GM10248 (cell line): Measurements from ENCODE around the gene TMOD1.

Source experiments
- CTCF ChIA-PET: fragments of 300-600 bp; sonication (Branson Sonifier 250); formaldehyde crosslinking; extraction: SDS; loops from one replicate; lab custom pipeline; 2021; ENCODE audit warnings: antibody characterized with exemption; lab: Yijun Ruan, JAX
- POLR2A ChIA-PET: fragments of 350-650 bp; sonication (Branson Sonifier 250); formaldehyde crosslinking; extraction: SDS; loops from one replicate; lab custom pipeline; 2020; ENCODE audit warnings: antibody characterized with exemption; lab: Yijun Ruan, JAX
- DNase-seq: peaks from one replicate; pipeline ENCODE4 v3.0.0; 2012; ENCODE audit errors: extremely low spot score
- TF ChIP-seq, protein P1 (sequence below): IDR thresholded peaks from 2 replicates; pipeline ENCODE4 v1.5.1; 2012; ENCODE audit warnings: mild to moderate bottlenecking, low read depth; ENCODE audit errors: extremely low read depth, missing control alignments, control extremely low read depth

The TMOD1 gene

DNA sequence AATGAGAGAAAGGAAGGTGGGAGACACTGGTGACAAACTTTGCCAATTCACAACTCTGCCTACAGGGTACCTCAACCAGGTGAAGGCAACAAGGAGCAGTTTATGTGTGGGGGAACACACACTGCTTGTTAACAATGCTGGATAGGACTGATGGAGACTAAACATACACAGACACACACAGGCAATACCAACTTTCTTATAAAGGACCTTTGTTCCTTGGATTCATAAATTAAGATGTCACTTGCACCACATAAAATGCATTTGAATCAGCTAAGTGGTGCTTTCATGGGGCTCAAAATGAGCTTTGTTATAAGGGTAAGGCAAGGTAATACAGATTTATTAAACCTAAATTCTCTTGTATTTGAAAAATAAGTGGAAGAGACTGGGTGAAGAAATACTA, 127.7 kb downstream of the TMOD1 start:
- ChIA-PET POLR2A (interaction anchor here (0.7 kb wide), 1 partner anchor 178 kb away, joined by 3 read pairs; no protein-coding TSS in a partner anchor), CTCF (interaction anchor here (0.7 to 7.6 kb wide), 8 partner anchors 12 to 294 kb away, joined by 3 to 88 read pairs (median 5); no protein-coding TSS in a partner anchor)
- TF ChIP-seq, protein P1, sequence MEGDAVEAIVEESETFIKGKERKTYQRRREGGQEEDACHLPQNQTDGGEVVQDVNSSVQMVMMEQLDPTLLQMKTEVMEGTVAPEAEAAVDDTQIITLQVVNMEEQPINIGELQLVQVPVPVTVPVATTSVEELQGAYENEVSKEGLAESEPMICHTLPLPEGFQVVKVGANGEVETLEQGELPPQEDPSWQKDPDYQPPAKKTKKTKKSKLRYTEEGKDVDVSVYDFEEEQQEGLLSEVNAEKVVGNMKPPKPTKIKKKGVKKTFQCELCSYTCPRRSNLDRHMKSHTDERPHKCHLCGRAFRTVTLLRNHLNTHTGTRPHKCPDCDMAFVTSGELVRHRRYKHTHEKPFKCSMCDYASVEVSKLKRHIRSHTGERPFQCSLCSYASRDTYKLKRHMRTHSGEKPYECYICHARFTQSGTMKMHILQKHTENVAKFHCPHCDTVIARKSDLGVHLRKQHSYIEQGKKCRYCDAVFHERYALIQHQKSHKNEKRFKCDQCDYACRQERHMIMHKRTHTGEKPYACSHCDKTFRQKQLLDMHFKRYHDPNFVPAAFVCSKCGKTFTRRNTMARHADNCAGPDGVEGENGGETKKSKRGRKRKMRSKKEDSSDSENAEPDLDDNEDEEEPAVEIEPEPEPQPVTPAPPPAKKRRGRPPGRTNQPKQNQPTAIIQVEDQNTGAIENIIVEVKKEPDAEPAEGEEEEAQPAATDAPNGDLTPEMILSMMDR, result no peak
- DNase-seq, result no peak

DNA sequence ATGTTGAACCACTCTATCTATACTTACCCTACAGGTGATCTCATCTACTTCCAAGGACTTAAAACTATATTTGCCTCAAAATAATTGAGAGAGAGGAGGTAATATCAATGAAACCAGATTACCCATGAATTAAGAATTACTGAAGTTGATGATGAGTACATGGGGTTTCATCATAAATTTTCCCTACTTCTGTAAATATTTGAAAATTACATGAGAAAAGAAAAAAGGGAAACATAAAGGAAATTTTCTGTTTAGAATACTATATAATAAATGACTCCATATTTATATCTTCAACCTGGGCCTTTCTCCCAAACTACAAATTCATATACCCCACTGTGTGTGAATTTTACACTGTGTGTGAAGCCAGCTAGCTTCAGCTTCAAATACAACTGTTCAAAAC, 129.1 kb downstream of the TMOD1 start:
- TF ChIP-seq, protein P1, result no peak
- DNase-seq, result no peak
- ChIA-PET POLR2A (no interaction called here), CTCF (interaction anchor here (1.1 to 7.6 kb wide), 6 partner anchors 14 to 244 kb away, joined by 3 to 88 read pairs (median 10); no protein-coding TSS in a partner anchor)

DNA sequence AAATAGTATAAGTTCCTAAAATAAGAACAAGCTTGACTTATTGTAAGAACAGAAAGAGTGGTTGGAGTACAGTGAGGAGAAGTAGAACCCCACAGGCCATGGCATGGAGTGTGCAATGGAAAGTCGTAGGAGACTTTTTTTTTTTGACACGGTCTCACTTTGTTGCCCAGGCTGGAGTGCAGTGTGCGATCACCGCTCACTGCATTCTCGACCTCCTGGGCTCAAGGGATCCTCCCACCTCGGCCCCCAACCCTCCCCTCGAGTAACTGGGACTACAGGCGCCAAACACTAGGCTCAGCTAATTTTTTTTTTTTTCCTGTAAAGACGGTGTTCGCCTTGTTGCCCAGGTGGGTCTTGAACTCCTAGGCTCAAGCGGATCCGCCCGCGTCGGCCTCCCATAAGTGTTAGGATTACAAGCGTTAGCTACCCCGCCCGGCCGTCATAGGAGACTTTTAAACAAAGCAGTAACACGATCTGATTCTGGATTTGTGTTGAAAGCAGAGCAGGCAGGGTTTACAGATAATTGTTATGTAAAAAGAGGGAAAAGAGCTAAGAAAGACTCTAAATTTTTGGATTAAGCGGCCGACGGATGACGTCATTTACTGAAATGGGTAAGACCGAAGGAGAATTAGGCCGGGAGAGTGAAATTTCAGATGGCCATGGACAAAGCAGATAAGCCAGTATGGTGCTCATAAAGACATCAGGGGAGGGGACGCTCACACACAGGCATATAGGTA, 130.9 kb downstream of the TMOD1 start:
- TF ChIP-seq, protein P1, result no peak
- no peak for DNase-seq
- CTCF ChIA-PET, result interaction anchor here (1.0 to 7.6 kb wide), 10 partner anchors 10 to 221 kb away, joined by 3 to 88 read pairs (median 6); partner anchors contain the start of genes TDRD7 and TMOD1
- POLR2A ChIA-PET, result interaction anchor here (0.6 to 1.0 kb wide), 4 partner anchors 14 to 225 kb away, joined by 3 read pairs; partner anchors contain the start of gene TMOD1

DNA sequence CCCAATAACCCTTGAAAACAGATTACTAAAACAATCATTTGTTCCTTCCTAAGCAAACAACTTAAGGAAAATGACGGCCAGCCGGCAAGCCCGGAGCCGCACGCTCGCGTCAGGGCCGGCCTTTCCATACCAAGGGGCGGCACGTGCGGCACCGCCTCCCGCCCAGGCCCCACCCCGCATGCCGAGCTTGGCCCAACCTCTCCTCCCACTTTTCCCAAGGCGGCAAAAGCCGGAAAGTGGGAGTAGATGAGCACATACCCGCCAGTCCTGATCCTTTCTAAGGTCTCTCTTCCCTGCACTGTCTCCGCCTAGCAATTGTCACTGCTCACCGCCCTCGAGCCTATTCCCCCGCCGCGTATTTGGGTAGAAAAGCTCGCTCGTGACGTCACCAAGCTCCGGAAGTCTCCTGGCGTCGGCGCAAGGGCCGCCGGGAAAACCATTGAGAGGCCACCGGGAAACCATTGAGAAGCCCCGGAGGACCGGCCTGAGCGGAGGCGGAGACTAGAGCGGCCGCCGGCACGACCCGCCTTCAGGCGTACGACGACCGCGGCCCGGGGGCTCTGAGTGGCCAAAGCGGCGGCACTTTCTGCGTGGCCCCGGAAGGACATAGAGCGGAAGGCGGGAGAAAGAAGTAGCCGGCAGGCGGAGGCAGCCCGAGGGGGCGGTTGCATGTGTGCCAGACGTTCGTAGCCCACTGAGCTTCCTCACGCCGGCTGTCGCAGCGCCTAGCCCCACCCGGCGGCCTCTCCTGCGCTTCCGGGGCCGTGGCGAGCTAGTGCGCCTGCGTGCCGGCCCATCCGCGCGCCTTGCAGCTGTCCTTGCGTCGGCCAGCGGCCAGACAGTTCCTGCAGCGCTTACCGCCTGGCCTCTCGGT, 131.8 kb downstream of the TMOD1 start, which contains the start of the genes NCBP1 and TSTD2:
TSS of gene NCBP1 (plus strand) at position 837 of the 874 bp plus-strand sequence. CDS start 61 bp downstream, outside the sequence.
TSS of gene TSTD2 (minus strand) at position 384 of the 874 bp plus-strand sequence. CDS start 5,806 bp downstream, outside the sequence.
- TF ChIP-seq, protein P1, result no peak
- ChIA-PET CTCF (interaction anchor here (0.7 to 7.6 kb wide), 10 partner anchors 10 to 221 kb away, joined by 3 to 88 read pairs (median 6); partner anchors contain the start of genes TDRD7 and TMOD1), POLR2A (interaction anchor here (0.5 to 1.2 kb wide), 14 partner anchors 13 to 758 kb away, joined by 3 to 9 read pairs (median 4); partner anchors contain the start of genes TMOD1 and TRMO)
- peak; percentile 94 for DNase-seq

DNA sequence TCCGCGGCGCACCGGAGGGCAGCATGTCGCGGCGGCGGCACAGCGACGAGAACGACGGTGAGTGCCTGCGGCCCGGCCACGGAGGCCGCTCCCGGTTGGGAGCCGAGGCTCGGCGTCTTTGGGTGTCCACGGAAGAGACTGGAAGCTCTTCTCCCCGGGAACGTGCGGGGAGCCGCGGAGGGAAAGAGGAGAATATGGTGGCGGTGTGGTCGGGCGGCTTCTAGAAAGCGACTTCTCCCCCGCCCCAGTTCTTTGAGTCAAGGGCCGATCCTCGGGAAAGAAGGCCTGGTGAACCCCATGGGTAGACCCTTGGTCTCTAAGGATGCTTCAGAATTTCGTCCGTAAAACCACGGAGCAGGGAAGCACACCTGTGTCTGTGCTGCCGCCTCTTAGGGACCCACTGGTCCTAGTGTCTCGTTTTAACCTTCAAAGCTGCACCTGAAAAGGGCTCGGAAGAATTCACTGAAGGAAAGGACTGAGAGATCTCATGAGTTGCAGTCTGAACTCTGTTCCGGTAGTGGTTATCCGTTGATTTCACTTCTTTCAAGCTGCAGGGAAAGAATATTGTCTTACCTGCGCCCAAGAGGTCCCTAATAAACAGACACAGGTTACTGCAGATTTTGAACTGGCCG, 132.5 kb downstream of the TMOD1 start:
- ChIA-PET CTCF (interaction anchor here (0.7 to 7.6 kb wide), 9 partner anchors 11 to 165 kb away, joined by 3 to 88 read pairs (median 6); partner anchors contain the start of gene TMOD1), POLR2A (interaction anchor here (0.6 to 1.2 kb wide), 4 partner anchors 12 to 289 kb away, joined by 3 to 5 read pairs (median 4); partner anchors contain the start of gene TRMO)
- TF ChIP-seq, protein P1, result no peak
- DNase-seq, result peak; percentile 16
